RWPE2 (cell line): ENCODE measurements around the gene DHX29.

Experiments used
- ATAC-seq: fragments of 200-7000 bp; cut with Tn5 transposase; 3 replicates; pipeline ENCODE4 v1.9.1; 2021; ENCODE audit warnings: low read depth
- DNase-seq: peaks from one replicate; pipeline ENCODE4 v3.0.0-alpha.2; 2020; ENCODE audit warnings: low spot score
- H3K27ac ChIP-seq: fragments of 450-650 bp; 2 replicates; pipeline ENCODE4 v1.5.1; 2017; ENCODE audit warnings: mild to moderate bottlenecking; ENCODE audit not compliant: poor library complexity, severe bottlenecking
- H3K27me3 ChIP-seq: fragments of 250-450 bp; sonication (Bioruptor Pico); 2 replicates; pipeline ENCODE4 v1.5.1; 2021; ENCODE audit warnings: mild to moderate bottlenecking, moderate library complexity; ENCODE audit not compliant: insufficient read depth, poor library complexity, severe bottlenecking
- H3K36me3 ChIP-seq: fragments of 250-450 bp; sonication (Bioruptor Pico); 2 replicates; pipeline ENCODE4 v1.5.1; 2020; ENCODE audit warnings: low read depth, mild to moderate bottlenecking, moderate library complexity
- H3K4me1 ChIP-seq: fragments of 250-450 bp; sonication (Bioruptor Pico); 2 replicates; pipeline ENCODE4 v1.5.1; 2021; ENCODE audit warnings: mild to moderate bottlenecking, moderate library complexity; ENCODE audit not compliant: insufficient read depth, poor library complexity, severe bottlenecking
- H3K4me3 ChIP-seq: fragments of 250-450 bp; sonication (Bioruptor Pico); 2 replicates; pipeline ENCODE4 v1.5.1; 2021; ENCODE audit warnings: mild to moderate bottlenecking, moderate library complexity; ENCODE audit not compliant: severe bottlenecking
- H3K9me3 ChIP-seq: fragments of 250-450 bp; sonication (Bioruptor Pico); 2 replicates; pipeline ENCODE4 v1.5.1; 2021; ENCODE audit warnings: mild to moderate bottlenecking, moderate library complexity; ENCODE audit not compliant: severe bottlenecking
- TF ChIP-seq, protein P1 (sequence below): fragments of 450-650 bp; IDR thresholded peaks from one replicate; pipeline ENCODE4 v1.5.1; 2017; ENCODE audit warnings: mild to moderate bottlenecking, moderate library complexity; ENCODE audit not compliant: poor library complexity, severe bottlenecking

The DHX29 gene

DNA sequence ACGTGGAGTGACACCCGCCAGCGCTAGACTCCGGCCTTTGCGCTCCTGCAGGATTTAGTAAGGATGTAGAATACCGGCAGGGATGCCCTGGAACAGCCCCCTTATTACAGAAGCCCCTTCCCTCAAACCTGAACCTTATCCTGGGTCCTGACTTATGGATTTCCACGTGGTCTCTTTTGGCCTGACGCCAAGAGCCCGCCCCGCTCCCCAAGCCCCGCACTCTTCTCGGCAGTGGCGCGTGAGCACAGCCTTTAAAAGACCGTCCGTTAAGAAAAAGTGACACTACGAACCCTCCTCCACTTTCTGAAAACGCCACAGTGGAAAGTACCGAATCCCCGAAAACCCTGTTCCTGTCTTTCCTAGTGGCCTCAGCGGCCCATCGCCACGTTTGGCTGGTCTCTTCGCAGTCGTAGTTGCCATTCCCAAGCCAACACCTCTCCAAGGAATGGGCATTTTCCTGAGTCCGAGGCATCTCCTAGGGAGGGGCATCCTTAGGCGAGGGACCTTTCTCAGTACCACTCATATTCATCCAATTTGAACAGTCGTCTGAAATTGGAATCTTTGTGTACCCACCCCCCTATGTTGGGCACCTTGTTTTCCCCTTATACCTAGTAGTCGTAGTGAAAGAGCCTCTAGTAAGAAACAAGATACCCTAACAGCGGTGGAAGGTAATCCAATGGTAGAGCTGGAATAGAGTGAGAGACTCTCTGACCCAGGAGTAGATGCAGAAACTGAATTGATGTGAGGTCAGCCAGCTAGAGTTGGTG, 79.6 kb downstream of the DHX29 start:
- H3K27ac ChIP-seq: peak overlapping the region; percentile 40
- DNase-seq: no peak
- no peaks in the 10 kb centered on the region for H3K4me1 ChIP-seq
- TF ChIP-seq, protein P1, sequence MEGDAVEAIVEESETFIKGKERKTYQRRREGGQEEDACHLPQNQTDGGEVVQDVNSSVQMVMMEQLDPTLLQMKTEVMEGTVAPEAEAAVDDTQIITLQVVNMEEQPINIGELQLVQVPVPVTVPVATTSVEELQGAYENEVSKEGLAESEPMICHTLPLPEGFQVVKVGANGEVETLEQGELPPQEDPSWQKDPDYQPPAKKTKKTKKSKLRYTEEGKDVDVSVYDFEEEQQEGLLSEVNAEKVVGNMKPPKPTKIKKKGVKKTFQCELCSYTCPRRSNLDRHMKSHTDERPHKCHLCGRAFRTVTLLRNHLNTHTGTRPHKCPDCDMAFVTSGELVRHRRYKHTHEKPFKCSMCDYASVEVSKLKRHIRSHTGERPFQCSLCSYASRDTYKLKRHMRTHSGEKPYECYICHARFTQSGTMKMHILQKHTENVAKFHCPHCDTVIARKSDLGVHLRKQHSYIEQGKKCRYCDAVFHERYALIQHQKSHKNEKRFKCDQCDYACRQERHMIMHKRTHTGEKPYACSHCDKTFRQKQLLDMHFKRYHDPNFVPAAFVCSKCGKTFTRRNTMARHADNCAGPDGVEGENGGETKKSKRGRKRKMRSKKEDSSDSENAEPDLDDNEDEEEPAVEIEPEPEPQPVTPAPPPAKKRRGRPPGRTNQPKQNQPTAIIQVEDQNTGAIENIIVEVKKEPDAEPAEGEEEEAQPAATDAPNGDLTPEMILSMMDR: no peak
- H3K4me3 ChIP-seq: peak overlapping the region; percentile 53
- ATAC-seq: no peak
- H3K27me3 ChIP-seq: no peaks in the 10 kb centered on the region
- no peaks in the 10 kb centered on the region for H3K9me3 ChIP-seq
- H3K36me3 ChIP-seq: no peaks in the 10 kb centered on the region

DNA sequence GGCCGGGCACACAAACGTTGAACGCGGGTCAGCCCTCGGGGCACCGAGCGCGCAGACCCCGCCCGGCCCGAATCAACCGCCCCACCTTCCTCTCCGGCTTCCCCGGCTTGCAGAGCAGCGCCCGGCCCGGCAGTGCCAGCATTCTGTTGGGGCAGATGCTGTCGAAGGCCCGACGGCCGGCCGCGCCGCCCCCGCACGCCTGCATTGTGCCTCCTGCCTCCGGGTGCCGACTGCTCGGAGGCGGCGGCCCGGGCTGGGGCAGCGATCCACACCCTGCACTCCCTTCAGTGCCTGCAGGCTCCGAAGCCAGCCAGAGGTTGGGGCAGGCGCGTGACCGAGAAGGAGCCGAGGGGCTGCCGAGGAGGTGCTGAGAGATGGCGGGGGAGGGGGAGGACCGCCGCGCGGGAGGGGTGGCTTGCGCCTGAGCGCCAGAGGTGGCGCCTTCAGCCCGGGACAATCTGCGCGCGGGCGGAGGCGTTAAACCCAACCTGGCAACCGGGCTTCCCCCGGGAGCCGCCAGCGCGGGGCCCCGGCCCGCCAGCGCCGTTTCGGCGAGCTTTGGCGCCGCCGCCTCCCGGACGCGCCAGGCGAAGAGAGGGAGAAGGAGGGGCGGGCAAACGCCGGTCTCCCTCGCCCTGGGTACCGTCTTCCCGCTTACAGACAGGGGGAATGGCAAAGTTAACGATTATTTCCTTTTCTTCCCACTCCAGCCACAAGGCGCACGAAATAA, 80.4 kb downstream of the DHX29 start, which contains the start of gene MCIDAS:
Gene MCIDAS, minus strand, starts transcription at position 382 of the 730 bp plus-strand sequence. Its CDS starts 177 bp downstream, at position 205.
- Histone ChIP-seq H3K27me3 (no peaks in the 10 kb centered on the region), H3K36me3 (no peaks in the 10 kb centered on the region), H3K27ac (peak within 1 kb of the TSS; percentile 40), H3K4me3 (peak within 1 kb of the TSS; percentile 53), H3K4me1 (no peaks in the 10 kb centered on the region), H3K9me3 (no peaks in the 10 kb centered on the region)
- DNase-seq (peak; percentile 80), ATAC-seq (peak; percentile 68)
- TF ChIP-seq, protein P1: peak; percentile 49

DNA sequence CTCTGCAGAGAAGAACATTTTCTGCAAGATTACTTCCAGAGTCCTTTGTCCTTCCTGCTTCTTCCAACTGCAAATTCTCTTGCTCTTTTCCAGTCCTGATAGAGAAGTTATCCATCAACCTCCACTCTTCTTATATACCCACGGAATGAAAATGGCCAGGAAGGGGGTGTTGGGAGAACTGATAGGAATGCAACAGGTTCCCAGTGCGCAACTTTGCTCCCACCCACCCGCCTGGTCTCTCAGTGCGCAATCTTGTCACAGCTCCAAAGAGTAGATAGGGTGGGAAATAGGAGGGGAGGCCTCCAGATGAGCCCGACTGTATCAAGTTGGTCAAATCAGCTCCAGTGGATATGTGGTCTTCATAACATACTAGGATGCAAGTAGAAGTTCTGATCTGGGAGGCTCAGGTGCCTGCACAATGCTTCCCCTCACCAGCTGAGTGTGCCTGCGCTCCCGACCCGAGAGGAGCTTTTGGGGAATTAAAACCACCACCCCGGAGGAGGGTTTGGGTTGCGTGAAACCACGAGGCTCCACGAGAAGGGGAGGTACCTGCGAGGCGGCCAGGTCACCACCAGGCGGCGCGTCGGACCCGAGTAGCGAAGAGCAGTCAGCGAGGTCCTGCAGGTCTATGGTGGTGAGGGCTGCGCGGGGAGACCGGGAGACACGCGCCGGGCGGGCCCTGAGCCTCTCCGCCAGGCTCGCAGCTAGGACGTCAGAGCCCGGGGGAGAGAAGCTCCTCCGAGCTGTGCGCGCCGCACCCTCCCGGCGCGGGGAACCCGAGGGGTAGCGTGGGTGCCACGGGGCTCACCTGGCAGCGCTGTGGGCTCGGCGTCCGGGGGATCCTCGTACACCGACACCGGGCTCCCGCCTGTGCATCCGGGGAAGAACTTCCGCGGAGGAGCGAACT, 81.2 kb downstream of the DHX29 start:
- Histone ChIP-seq H3K36me3 (no peaks in the 10 kb centered on the region), H3K4me3 (peak overlapping the region; percentile 53), H3K27ac (peak overlapping the region; percentile 40), H3K4me1 (no peaks in the 10 kb centered on the region), H3K27me3 (no peaks in the 10 kb centered on the region), H3K9me3 (no peaks in the 10 kb centered on the region)
- peak; percentile 82 for ATAC-seq
- peak; percentile 89 for DNase-seq
- TF ChIP-seq, protein P1: peak; percentile 94

DNA sequence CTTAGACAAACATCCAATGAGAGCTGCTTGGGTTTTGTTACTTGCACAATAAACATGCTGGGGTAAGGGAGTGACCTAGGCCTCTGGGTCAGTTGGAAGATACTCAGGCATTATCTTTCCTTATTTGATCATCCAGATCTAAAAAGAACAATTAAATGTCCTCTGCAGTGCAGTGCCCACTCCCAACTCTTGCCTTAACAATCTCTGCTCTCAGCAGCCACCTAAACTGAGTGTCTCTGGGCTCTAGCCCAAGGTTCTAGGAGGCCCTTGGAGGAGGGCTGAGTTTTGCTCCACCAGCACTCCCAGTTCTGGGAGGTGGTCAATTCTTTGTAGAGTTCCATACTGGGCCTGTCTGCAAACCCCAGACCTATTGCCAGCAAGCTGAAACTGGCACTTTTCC, 82.1 kb downstream of the DHX29 start:
- Histone ChIP-seq H3K4me1 (no peaks in the 10 kb centered on the region), H3K27me3 (no peaks in the 10 kb centered on the region), H3K9me3 (no peaks in the 10 kb centered on the region), H3K4me3 (no peak overlapping the region), H3K27ac (no peak overlapping the region), H3K36me3 (no peaks in the 10 kb centered on the region)
- DNase-seq: no peak
- ATAC-seq: no peak
- TF ChIP-seq, protein P1: no peak
